IMR-90 (cell line): ENCODE data around the gene ZSWIM9. TPM values are rescaled to one million over a fixed set of nuclear protein-coding genes. Genes with fewer than 3 reads are reported as not detected.

Experiments used
- ATAC-seq: fragments of 200-7000 bp; cut with Tn5 transposase; 2 replicates; pipeline ENCODE4 v1.9.1; 2020; ENCODE audit warnings: low read depth, mild to moderate bottlenecking, moderate library complexity
- BruUV-seq: library from RNA; stranded (reverse); fragments of 400-500 nt; replicated peaks from 2 replicates; lab custom pipeline; 2021; lab: Mats Ljungman, UMichigan
- CTCF ChIA-PET: fragments of 300-600 bp; formaldehyde crosslinking; extraction: SDS; loops from one replicate; lab custom pipeline; 2021; ENCODE audit warnings: antibody characterized with exemption; lab: Yijun Ruan, JAX
- POLR2A ChIA-PET: fragments of 300-600 bp; sonication (Branson Sonifier 250); formaldehyde crosslinking; loops from one replicate; lab custom pipeline; 2022; ENCODE audit warnings: antibody characterized with exemption; ENCODE audit not compliant: unreplicated experiment; lab: Charles Lee
- DNase-seq: peaks from one replicate; pipeline ENCODE4 v3.0.0; 2013
- H2AFZ ChIP-seq: replicated peaks from 2 replicates; pipeline ENCODE3; 2013; ENCODE audit warnings: low read length, mild to moderate bottlenecking; ENCODE audit not compliant: poor library complexity
- H2AK5ac ChIP-seq: 2 replicates; pipeline ENCODE4 v1.6.1; 2013; ENCODE audit warnings: low read depth, low read length, inconsistent platforms
- H2AK9ac ChIP-seq: replicated peaks from 2 replicates; pipeline ENCODE3; 2013; ENCODE audit warnings: mild to moderate bottlenecking, low read depth, low read length, moderate library complexity; ENCODE audit not compliant: poor library complexity
- H2BK120ac ChIP-seq: 2 replicates; pipeline ENCODE4 v1.6.1; 2013; ENCODE audit warnings: low read depth, low read length, inconsistent platforms
- H2BK15ac ChIP-seq: 3 replicates; pipeline ENCODE4 v1.6.1; 2013; ENCODE audit warnings: low read depth, low read length, inconsistent platforms
- H2BK20ac ChIP-seq: 2 replicates; pipeline ENCODE4 v1.6.1; 2013; ENCODE audit warnings: low read depth, mild to moderate bottlenecking, inconsistent platforms, low read length, moderate library complexity
- H2BK5ac ChIP-seq: 2 replicates; pipeline ENCODE4 v1.6.1; 2013; ENCODE audit warnings: mild to moderate bottlenecking, low read depth, low read length, inconsistent platforms; ENCODE audit not compliant: poor library complexity, severe bottlenecking
- H3K14ac ChIP-seq: replicated peaks from 2 replicates; pipeline ENCODE4 v1.6.1; 2013; ENCODE audit warnings: low read depth, low read length, inconsistent platforms
- H3K18ac ChIP-seq: 2 replicates; pipeline ENCODE4 v1.6.1; 2013; ENCODE audit warnings: low read depth, low read length, control low read depth
- H3K23ac ChIP-seq: 2 replicates; pipeline ENCODE4 v1.6.1; 2013; ENCODE audit warnings: low read depth, low read length, inconsistent platforms
- H3K27ac ChIP-seq: 2 replicates; pipeline ENCODE4 v1.5.1; 2013; ENCODE audit warnings: mild to moderate bottlenecking, control low read depth, low read length; ENCODE audit not compliant: insufficient read depth
- H3K27me3 ChIP-seq: 2 replicates; pipeline ENCODE4 v1.6.1; 2013; ENCODE audit warnings: low read length; ENCODE audit not compliant: control insufficient read depth, insufficient read depth
- H3K36me3 ChIP-seq: 2 replicates; pipeline ENCODE4 v1.6.1; 2013; ENCODE audit warnings: low read length, mixed read lengths; ENCODE audit not compliant: control insufficient read depth, insufficient read depth
- H3K4ac ChIP-seq: 2 replicates; pipeline ENCODE4 v1.6.1; 2013; ENCODE audit warnings: low read depth, low read length, inconsistent platforms
- H3K4me1 ChIP-seq: 2 replicates; pipeline ENCODE4 v1.6.1; 2013; ENCODE audit warnings: low read length, mixed read lengths; ENCODE audit not compliant: control insufficient read depth, insufficient read depth
- H3K4me2 ChIP-seq: 2 replicates; pipeline ENCODE4 v1.6.1; 2013; ENCODE audit warnings: low read depth, mild to moderate bottlenecking, control low read depth, low read length, moderate library complexity
- H3K4me3 ChIP-seq: 2 replicates; pipeline ENCODE4 v1.5.1; 2013; ENCODE audit warnings: low read depth, mild to moderate bottlenecking, control low read depth, low read length, moderate library complexity; ENCODE audit not compliant: insufficient read depth
- H3K56ac ChIP-seq: 2 replicates; pipeline ENCODE4 v1.6.1; 2013; ENCODE audit warnings: low read length, inconsistent platforms; ENCODE audit not compliant: insufficient read depth; ENCODE audit errors: extremely low read depth
- H3K79me1 ChIP-seq, 2 experiments: 2 replicates each; pipeline ENCODE4 v1.6.1; 2013; ENCODE audit warnings: low read length in 2 of 2, inconsistent platforms in 1 of 2, low read depth in 1 of 2
- H3K9ac ChIP-seq: 2 replicates; pipeline ENCODE4 v1.6.1; 2013; ENCODE audit warnings: low read depth, low read length, control low read depth
- H3K9me1 ChIP-seq: 2 replicates; pipeline ENCODE4 v1.6.1; 2013; ENCODE audit warnings: low read length, inconsistent platforms; ENCODE audit not compliant: insufficient read depth
- H3K9me3 ChIP-seq: 2 replicates; pipeline ENCODE4 v1.6.1; 2013; ENCODE audit warnings: low read length; ENCODE audit not compliant: control insufficient read depth, insufficient read depth
- H4K20me1 ChIP-seq: 2 replicates; pipeline ENCODE4 v1.6.1; 2013; ENCODE audit warnings: low read length, inconsistent platforms; ENCODE audit not compliant: insufficient read depth
- H4K5ac ChIP-seq: 2 replicates; pipeline ENCODE4 v1.6.1; 2013; ENCODE audit warnings: mild to moderate bottlenecking, low read depth, low read length, control low read depth
- H4K8ac ChIP-seq, 2 experiments: 2 replicates each; pipeline ENCODE4 v1.6.1; 2013; ENCODE audit warnings: low read depth in 2 of 2, low read length in 2 of 2, control low read depth in 1 of 2, inconsistent platforms in 1 of 2
- H4K91ac ChIP-seq: 2 replicates; pipeline ENCODE4 v1.6.1; 2013; ENCODE audit warnings: low read depth, low read length, inconsistent platforms; ENCODE audit not compliant: insufficient read depth
- CEBPB ChIP-seq: IDR thresholded peaks from 2 replicates; pipeline ENCODE4 v1.6.1; 2012; ENCODE audit warnings: low read depth, low read length, improper control_type of control experiment
- CHD1 ChIP-seq: IDR thresholded peaks from 2 replicates; pipeline ENCODE4 v1.6.1; 2012; ENCODE audit warnings: low read depth, low read length, improper control_type of control experiment
- CTCF ChIP-seq: conservative IDR thresholded peaks from 2 replicates; pipeline ENCODE4 v1.5.1; 2012; ENCODE audit warnings: mild to moderate bottlenecking, low read depth, low read length, improper control_type of control experiment
- FOS ChIP-seq: fragments of 150-350 bp; IDR thresholded peaks from 2 replicates; pipeline ENCODE4 v1.6.1; 2016; ENCODE audit warnings: low read depth, low read length
- MXI1 ChIP-seq: IDR thresholded peaks from 2 replicates; pipeline ENCODE4 v1.6.1; 2012; ENCODE audit warnings: low read depth, mild to moderate bottlenecking, low read length, moderate library complexity, borderline replicate concordance
- NFE2L2 ChIP-seq: fragments of 150-350 bp; IDR thresholded peaks from 2 replicates; pipeline ENCODE4 v1.6.1; 2016; ENCODE audit warnings: low read depth, mild to moderate bottlenecking, low read length
- POLR2A ChIP-seq: IDR thresholded peaks from 2 replicates; pipeline ENCODE4 v1.6.1; 2012; ENCODE audit warnings: mild to moderate bottlenecking, low read depth, low read length
- RFX5 ChIP-seq: IDR thresholded peaks from 2 replicates; pipeline ENCODE4 v1.8.0; 2012; ENCODE audit warnings: low read depth, mild to moderate bottlenecking, low read length, moderate library complexity
- WGBS, 2 experiments: methylation state at CpG; one replicate each; pipeline versions ENCODE4 v1.1.5 to v1.1.7; 2013; ENCODE audit warnings: missing lambda C conversion rate in 2 of 2; ENCODE audit not compliant: insufficient read length in 1 of 2; ENCODE audit errors: extremely low coverage in 2 of 2; 5-methylcytosine and 5-hydroxymethylcytosine counted together
- dilution Hi-C: fragments of 300-500 bp; cut with HindIII; formaldehyde crosslinking; loops from one replicate; pipeline ENCODE4 v1.14.3; 2018; ENCODE audit warnings: low sequenced_read_pairs; ENCODE audit not compliant: unreplicated experiment
- in situ Hi-C: fragments of 300-500 bp; cut with MboI; formaldehyde crosslinking; loops from 3 replicates; pipeline ENCODE4 v1.14.3; 2019; ENCODE audit warnings: low sequenced_read_pairs, inconsistent platforms, mixed read lengths
- intact Hi-C: fragments of 100-400 bp; cut with micrococcal nuclease; formaldehyde crosslinking; loops from 2 replicates; pipeline ENCODE4 v1.10.0; 2022
- polyA plus RNA-seq, 3 experiments: library from polyadenylated mRNA; depleted of rRNA; stranded (reverse); fragments of >200 nt; gene quantifications; 2 replicates each; pipeline ENCODE4 v1.2.3, GENCODE V29; 2012; ENCODE audit warnings: low replicate concordance in 1 of 3
- total RNA-seq: library from RNA; depleted of rRNA; stranded (reverse); fragments of >200 nt; gene quantifications from 2 replicates; pipeline ENCODE4 v1.2.3, GENCODE V29; 2012

Gene ZSWIM9
- total and polyA plus RNA-seq, 2 of the 4 experiments (the other 2 are of a cell fraction) = 0.54 to 2.2 TPM

- Histone ChIP-seq H3K9ac (peak overlapping the region; percentile 71), H3K9me1 (peaks cover 11% of the 10 kb centered on the region), H2AFZ (no peak overlapping the region), H3K79me1 (peaks cover 23 to 50% of the 10 kb centered on the region in 2 experiments), H3K27ac (no peak overlapping the region), H3K27me3 (no peaks in the 10 kb centered on the region), H2BK120ac (no peak overlapping the region), H4K20me1 (peaks cover 3% of the 10 kb centered on the region; the same call in 1 of the 2 replicates), H4K5ac (no peak overlapping the region), H2BK20ac (no peak overlapping the region), H2BK15ac (no peak overlapping the region), H3K4me3 (no peak overlapping the region), H3K18ac (no peak overlapping the region), H3K23ac (no peak overlapping the region), H4K91ac (no peak overlapping the region), H3K36me3 (peaks cover 14% of the 10 kb centered on the region), H4K8ac (no peak overlapping the region), H3K9me3 (no peaks in the 10 kb centered on the region), H2BK5ac (no peak overlapping the region), H3K14ac (no peak overlapping the region), H2AK9ac (peak overlapping the region; percentile 42), H2AK5ac (0 out of 2 replicates have a peak overlapping the region, but pooled peaks have one; percentile 2), H3K4me2 (peak overlapping the region; percentile 99; the same call in 1 of the 2 replicates), H3K56ac (no peak overlapping the region), H3K4me1 (peaks cover 2% of the 10 kb centered on the region), H3K4ac (no peak overlapping the region)
- no peak for ATAC-seq
- ChIA-PET CTCF (no interaction called here), POLR2A (no interaction called here)
- intact Hi-C loops = no loop called here
- WGBS, 2 experiments = 75% methylated on average over 14 of the region's 37 CpGs; no CpG with 5 or more reads in 1 of the 2 experiments
- DNase-seq = no peak
- no TSS peak for BruUV-seq
- in situ Hi-C loops = no loop called here
- TF ChIP-seq FOS (no peak), CHD1 (no peak), CTCF (no peak), NFE2L2 (no peak), MXI1 (no peak), CEBPB (no peak), POLR2A (no peak), RFX5 (no peak)
- dilution Hi-C loops = no loop called here
These were observed 1.2 kb downstream of the ZSWIM9 start for GRCh38 chr19:48171710-48172109.
